Endodermal cell (in vitro differentiated cells): ENCODE data around the gene MINDY4B. TPM values are rescaled to one million over a fixed set of nuclear protein-coding genes. Genes with fewer than 3 reads are reported as not detected.

Experiments
- DNase-seq: peaks from one replicate; pipeline ENCODE4 v3.0.0-alpha.2; 2017
- H3K27ac ChIP-seq: 2 replicates; pipeline ENCODE4 v1.5.1; 2013; ENCODE audit warnings: mild to moderate bottlenecking, low read depth, low read length, moderate library complexity
- H3K27me3 ChIP-seq: 2 replicates; pipeline ENCODE4 v1.6.1; 2013; ENCODE audit warnings: mild to moderate bottlenecking, low read length, moderate library complexity; ENCODE audit not compliant: insufficient read depth, control insufficient read depth, poor library complexity, severe bottlenecking
- H3K36me3 ChIP-seq: 2 replicates; pipeline ENCODE4 v1.7.0; 2013; ENCODE audit warnings: mild to moderate bottlenecking, low read length, moderate library complexity; ENCODE audit not compliant: control insufficient read depth, insufficient read depth
- H3K4me1 ChIP-seq: one replicate; pipeline ENCODE4 v1.7.0; 2013; ENCODE audit warnings: low read length; ENCODE audit not compliant: control insufficient read depth, insufficient read depth
- H3K4me3 ChIP-seq: 2 replicates; pipeline ENCODE4 v1.5.1; 2013; ENCODE audit warnings: mild to moderate bottlenecking, low read length, moderate library complexity
- H3K9ac ChIP-seq: 2 replicates; pipeline ENCODE4 v1.6.1; 2013; ENCODE audit warnings: mild to moderate bottlenecking, low read length, moderate library complexity; ENCODE audit not compliant: poor library complexity, severe bottlenecking; ENCODE audit errors: extremely low read depth
- H3K9me3 ChIP-seq: 2 replicates; pipeline ENCODE4 v1.6.1; 2013; ENCODE audit warnings: mild to moderate bottlenecking, low read length, moderate library complexity; ENCODE audit not compliant: control insufficient read depth
- H3K27ac Mint-ChIP-seq: 2 replicates; pipeline ENCODE4 v1.8.0; 2020; ENCODE audit warnings: mixed read lengths
- H3K27me3 Mint-ChIP-seq: 2 replicates; pipeline ENCODE4 v1.8.0; 2021; ENCODE audit warnings: mild to moderate bottlenecking, mixed read lengths; ENCODE audit not compliant: insufficient read depth
- H3K36me3 Mint-ChIP-seq: 2 replicates; pipeline ENCODE4 v1.8.0; 2020; ENCODE audit warnings: low read depth, mixed read lengths
- H3K4me1 Mint-ChIP-seq: 2 replicates; pipeline ENCODE4 v1.8.0; 2020; ENCODE audit warnings: mixed read lengths
- H3K4me3 Mint-ChIP-seq: 2 replicates; pipeline ENCODE4 v1.8.0; 2020; ENCODE audit warnings: mild to moderate bottlenecking, moderate library complexity, mixed read lengths
- H3K9me3 Mint-ChIP-seq: 2 replicates; pipeline ENCODE4 v1.8.0; 2020; ENCODE audit warnings: mild to moderate bottlenecking, mixed read lengths
- WGBS, 2 experiments: methylation state at CpG; one replicate each; pipeline versions ENCODE4 v1.1.5 to v1.1.7; 2013; ENCODE audit warnings: missing lambda C conversion rate in 2 of 2, mixed read lengths in 1 of 2; ENCODE audit not compliant: insufficient coverage in 1 of 2, insufficient read length in 1 of 2; 5-methylcytosine and 5-hydroxymethylcytosine counted together
- total RNA-seq, 2 donors: library from RNA; stranded (reverse); fragmentation: NEBNext Ultra II Directional in 1 of 2; extraction: Animal tissue kit (Norgen Biotek cat#: 25700) in 1 of 2; gene quantifications; 2 replicates in 1 of 2; 3 replicates in 1 of 2; pipeline ENCODE4 v1.2.1, GENCODE V29; 2021
- TF ChIP-seq, protein P1 (sequence below): fragments of 200-600 bp; sonication (generic); conservative IDR thresholded peaks from 2 replicates; pipeline ENCODE4 v1.5.0; 2021; ENCODE audit warnings: antibody characterized with exemption, mild to moderate bottlenecking

MINDY4B gene
- total RNA-seq, 2 donors from 2014 or later: not detected

DNA sequence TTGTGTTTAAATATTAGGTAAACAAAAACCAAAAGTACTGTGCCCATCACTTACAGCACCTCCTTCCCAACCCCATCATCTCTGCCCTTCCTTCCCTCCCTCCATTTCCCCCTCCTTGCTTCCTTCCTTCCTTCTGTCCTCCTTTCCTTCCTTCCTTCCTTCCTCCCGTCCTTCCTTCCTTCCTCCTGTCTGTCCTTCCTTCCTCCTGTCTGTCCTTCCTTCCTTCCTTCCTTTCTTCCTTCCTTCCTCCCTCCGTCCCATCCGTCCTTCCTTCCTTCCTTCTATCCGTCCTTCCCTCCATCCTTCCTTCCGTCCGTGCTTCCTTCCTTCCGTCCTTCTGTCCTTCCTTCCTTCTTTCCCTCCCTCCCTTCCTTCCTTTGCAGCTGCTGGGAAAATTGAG is 74.5 kb downstream of the MINDY4B start:
- no peak for DNase-seq
- H3K27ac Mint-ChIP-seq: no peak overlapping the region
- Histone ChIP-seq H3K4me1 (peaks cover 5% of the 10 kb centered on the region), H3K9ac (no peak overlapping the region), H3K27ac (no peak overlapping the region), H3K4me3 (no peak overlapping the region), H3K27me3 (no peaks in the 10 kb centered on the region), H3K9me3 (peaks cover 7% of the 10 kb centered on the region), H3K36me3 (no peaks in the 10 kb centered on the region)
- TF ChIP-seq, protein P1, sequence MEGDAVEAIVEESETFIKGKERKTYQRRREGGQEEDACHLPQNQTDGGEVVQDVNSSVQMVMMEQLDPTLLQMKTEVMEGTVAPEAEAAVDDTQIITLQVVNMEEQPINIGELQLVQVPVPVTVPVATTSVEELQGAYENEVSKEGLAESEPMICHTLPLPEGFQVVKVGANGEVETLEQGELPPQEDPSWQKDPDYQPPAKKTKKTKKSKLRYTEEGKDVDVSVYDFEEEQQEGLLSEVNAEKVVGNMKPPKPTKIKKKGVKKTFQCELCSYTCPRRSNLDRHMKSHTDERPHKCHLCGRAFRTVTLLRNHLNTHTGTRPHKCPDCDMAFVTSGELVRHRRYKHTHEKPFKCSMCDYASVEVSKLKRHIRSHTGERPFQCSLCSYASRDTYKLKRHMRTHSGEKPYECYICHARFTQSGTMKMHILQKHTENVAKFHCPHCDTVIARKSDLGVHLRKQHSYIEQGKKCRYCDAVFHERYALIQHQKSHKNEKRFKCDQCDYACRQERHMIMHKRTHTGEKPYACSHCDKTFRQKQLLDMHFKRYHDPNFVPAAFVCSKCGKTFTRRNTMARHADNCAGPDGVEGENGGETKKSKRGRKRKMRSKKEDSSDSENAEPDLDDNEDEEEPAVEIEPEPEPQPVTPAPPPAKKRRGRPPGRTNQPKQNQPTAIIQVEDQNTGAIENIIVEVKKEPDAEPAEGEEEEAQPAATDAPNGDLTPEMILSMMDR: no peak
- H3K4me3 Mint-ChIP-seq: no peak overlapping the region
- H3K27me3 Mint-ChIP-seq: peaks cover 14% of the 10 kb centered on the region
- WGBS, 2 experiments: 91 to 95% methylated on average over 7 of the region's 7 CpGs
- no peaks in the 10 kb centered on the region for H3K36me3 Mint-ChIP-seq
- H3K9me3 Mint-ChIP-seq: peaks cover 2% of the 10 kb centered on the region
- peaks cover 23% of the 10 kb centered on the region for H3K4me1 Mint-ChIP-seq

DNA sequence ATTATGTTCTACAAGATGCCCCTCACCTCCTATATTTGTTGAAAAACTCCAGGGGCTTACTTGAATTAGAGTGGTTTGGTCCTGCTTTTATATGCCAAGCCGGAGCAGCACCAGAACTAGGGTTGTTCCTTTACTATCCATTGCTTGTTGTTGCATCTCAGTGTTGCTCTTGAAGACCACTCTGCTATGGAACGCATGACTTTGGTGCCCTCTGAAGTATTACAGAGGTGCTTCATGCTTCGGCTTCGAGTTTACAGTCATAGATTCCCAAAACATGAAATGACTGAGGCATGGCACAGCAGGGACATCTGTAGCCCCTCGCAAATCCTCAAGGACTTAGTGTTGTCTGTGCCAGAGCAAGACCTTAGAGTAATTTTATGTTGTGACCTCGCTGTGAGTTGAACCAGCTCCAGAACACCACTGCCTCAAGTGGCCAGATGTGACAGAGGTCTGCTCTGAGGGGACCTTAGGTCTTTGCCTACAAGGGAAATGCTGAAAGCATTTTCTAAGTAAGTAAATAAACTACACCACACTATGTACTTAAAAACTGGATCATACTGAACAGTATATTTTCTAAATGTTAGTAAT is 75.1 kb downstream of the MINDY4B start:
- peak; percentile 78 for DNase-seq
- Histone ChIP-seq H3K4me3 (no peak overlapping the region), H3K9ac (no peak overlapping the region), H3K9me3 (peaks cover 1% of the 10 kb centered on the region), H3K36me3 (no peaks in the 10 kb centered on the region), H3K4me1 (peaks cover 5% of the 10 kb centered on the region), H3K27me3 (no peaks in the 10 kb centered on the region), H3K27ac (no peak overlapping the region)
- Mint-ChIP-seq H3K9me3 (peaks cover 2% of the 10 kb centered on the region), H3K27me3 (peaks cover 8% of the 10 kb centered on the region), H3K36me3 (no peaks in the 10 kb centered on the region), H3K4me3 (no peak overlapping the region), H3K27ac (no peak overlapping the region), H3K4me1 (peaks cover 23% of the 10 kb centered on the region)
- TF ChIP-seq, protein P1: peak; percentile 79
- WGBS, 2 experiments: 80 to 88% methylated on average over 4 to 6 of the region's 6 CpGs

DNA sequence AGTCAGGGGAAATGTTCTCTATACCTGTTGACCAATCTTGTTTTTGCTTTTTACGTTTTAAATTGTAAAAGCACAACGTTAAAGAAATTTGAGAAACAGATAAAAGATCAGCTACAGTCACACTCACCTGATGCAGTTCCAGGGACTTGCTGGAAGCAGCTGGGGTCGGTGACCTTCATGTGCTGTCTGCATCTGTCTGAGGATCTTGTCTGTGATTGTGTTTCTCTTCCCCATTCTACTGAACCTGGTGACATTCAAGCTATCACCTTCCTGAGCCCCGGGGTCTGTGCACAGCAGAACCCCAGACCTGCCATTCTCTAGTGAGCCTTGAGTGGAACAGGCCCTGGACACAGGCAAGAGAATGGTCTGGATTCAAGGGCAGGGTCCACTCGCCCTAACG is 75.8 kb downstream of the MINDY4B start:
- peaks cover 5% of the 10 kb centered on the region for H3K4me1 ChIP-seq
- H3K27me3 ChIP-seq: no peaks in the 10 kb centered on the region
- peaks cover 2% of the 10 kb centered on the region for H3K27me3 Mint-ChIP-seq
- H3K27ac Mint-ChIP-seq: peak overlapping the region; percentile 83
- no peak overlapping the region for H3K4me3 ChIP-seq
- H3K4me1 Mint-ChIP-seq: peaks cover 23% of the 10 kb centered on the region
- H3K9me3 Mint-ChIP-seq: no peaks in the 10 kb centered on the region
- DNase-seq: no peak
- H3K36me3 Mint-ChIP-seq: no peaks in the 10 kb centered on the region
- no peak overlapping the region for H3K4me3 Mint-ChIP-seq
- WGBS, 2 experiments: 78 to 92% methylated on average over 4 to 6 of the region's 6 CpGs
- no peaks in the 10 kb centered on the region for H3K36me3 ChIP-seq
- TF ChIP-seq, protein P1: no peak
- no peak overlapping the region for H3K9ac ChIP-seq
- no peak overlapping the region for H3K27ac ChIP-seq
- H3K9me3 ChIP-seq: no peaks in the 10 kb centered on the region
